ENCODE data around the gene MMP21.
A peak's percentile ranks its signal among the peaks of the same experiment; 100 is the strongest.

MMP21 gene, protein sequence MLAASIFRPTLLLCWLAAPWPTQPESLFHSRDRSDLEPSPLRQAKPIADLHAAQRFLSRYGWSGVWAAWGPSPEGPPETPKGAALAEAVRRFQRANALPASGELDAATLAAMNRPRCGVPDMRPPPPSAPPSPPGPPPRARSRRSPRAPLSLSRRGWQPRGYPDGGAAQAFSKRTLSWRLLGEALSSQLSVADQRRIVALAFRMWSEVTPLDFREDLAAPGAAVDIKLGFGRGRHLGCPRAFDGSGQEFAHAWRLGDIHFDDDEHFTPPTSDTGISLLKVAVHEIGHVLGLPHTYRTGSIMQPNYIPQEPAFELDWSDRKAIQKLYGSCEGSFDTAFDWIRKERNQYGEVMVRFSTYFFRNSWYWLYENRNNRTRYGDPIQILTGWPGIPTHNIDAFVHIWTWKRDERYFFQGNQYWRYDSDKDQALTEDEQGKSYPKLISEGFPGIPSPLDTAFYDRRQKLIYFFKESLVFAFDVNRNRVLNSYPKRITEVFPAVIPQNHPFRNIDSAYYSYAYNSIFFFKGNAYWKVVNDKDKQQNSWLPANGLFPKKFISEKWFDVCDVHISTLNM

DNA sequence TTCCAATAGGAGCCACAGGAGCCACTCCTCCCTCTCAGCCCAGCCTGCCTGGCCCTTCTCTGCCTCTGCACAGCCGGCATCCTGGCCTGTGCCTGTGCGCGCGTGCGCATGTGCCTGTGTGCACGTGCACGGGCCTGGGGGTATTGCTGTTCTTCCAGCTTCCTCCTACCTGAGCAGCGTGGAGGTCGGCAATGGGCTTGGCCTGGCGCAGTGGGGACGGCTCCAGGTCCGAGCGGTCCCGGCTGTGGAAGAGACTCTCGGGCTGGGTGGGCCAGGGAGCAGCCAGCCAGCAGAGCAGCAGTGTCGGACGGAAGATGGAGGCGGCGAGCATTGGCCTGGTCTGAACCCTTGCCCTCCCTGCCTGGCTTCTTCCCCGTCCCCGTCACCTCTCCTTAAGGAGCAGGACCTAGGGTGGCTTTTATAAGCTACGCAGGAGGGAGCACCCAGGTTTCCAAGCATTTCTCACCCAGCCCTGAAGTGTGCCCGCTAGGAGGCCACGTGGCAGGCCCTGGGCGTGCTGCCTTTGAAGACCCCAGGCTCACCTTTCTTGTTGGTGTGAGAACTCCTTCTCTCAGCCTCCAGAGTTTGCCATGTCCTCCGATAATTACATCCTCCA is at the start of gene MMP21:
MMP21 (minus strand) TSS at position 331 of the 616 bp plus-strand sequence; CDS start at position 331, 0 bp downstream.
- DNase-seq: no peak
- in situ Hi-C loops (cut with MboI; ENCODE audit: low pct_unique_long_range_greater_than_20kb, low sequenced_read_pairs): no loop called here

DNA sequence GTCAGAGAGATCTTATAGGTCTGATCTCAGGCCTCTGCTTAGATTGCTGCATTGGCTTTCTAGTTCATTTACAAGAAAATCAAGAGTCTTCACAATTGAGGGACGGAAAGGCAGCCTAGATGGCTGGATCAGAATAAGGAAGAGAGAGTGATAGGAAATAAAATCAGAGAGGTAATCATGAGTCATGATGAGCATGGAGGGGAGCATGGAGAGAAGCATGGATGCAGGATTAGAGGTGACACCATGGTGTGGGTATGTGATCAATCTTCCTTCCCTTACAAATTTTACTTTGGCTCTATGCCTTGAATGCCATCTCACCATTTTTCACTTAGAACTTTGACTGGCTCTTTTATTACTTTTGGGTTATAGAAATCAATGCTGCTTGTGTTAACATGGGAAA is 49.1 kb upstream of the MMP21 start:
- in situ Hi-C loops (cut with MboI; ENCODE audit: low pct_unique_long_range_greater_than_20kb, low sequenced_read_pairs): no loop called here
- DNase-seq: no peak

DNA sequence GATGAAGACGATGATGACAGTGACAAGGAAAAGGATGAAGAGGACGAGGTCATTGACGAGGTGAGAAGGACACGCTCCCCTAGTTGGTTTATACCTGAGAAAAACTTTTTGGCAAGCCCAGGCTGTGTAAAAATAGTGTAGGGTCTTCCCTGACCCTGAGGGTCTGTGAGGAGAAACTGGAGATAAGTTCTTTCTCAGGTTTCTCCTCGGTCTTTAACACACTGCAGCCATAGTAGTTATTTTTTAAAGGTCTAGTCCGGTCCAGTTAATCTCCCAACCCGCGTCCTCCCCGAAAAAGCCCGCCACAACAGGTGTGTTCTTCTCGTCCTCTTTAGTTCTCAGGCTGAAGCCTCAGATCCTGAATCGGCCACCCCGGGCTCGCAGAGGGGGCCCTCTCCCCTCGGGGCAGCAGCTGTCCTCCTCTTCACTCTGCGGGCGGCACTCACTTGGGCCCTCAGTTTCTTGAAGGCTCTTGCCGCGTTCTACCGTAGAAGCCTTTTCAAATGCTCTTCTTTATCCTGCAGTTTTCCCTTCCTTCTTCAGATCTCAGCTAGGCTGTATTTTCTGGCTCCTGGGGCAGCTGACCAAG is 48.1 kb upstream of the MMP21 start:
- no peak for DNase-seq
- in situ Hi-C loops (cut with MboI; ENCODE audit: low pct_unique_long_range_greater_than_20kb, low sequenced_read_pairs): no loop called here

DNA sequence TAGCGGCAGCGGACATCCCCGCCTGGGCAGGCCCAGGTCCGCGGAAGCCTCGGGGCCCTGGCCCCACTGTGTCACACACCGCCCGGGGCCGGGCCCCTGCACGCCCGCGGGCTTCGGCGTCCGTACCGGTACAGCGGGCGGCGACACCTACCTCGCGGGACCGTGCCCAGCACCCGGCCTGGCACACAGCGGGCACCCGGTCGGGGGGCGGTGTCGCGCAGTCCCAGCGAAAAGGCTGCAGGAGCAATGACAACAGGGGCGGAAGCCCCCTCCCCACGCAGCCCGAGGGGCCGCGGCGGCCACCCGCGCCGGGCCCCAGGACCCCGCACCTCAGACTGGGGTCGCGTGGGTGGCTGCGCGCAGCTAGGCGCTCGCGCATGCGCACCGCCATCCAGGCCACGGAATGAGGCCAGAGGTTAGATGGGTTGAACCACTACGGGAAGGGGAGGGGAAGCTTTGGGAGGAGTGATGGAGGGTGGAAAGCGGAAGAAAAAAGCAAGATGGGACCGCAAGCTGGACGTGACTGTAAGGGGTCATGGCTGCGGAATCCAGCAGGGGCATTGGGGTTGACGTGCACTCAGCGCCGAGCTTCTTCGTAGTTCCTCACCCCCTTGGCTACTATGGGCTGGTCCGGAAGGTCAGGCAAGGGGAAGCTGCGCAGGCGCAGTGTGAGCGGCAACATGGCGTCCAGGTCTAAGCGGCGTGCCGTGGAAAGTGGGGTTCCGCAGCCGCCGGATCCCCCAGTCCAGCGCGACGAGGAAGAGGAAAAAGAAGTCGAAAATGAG is 47.4 kb upstream of the MMP21 start, which contains the start of the genes BCCIP and UROS:
BCCIP (plus strand) TSS at position 669 of the 785 bp plus-strand sequence; CDS start at position 681, 12 bp downstream.
UROS (minus strand) TSS at position 381 of the 785 bp plus-strand sequence. CDS start 6,759 bp downstream, outside the sequence.
- in situ Hi-C loops (cut with MboI; ENCODE audit: low pct_unique_long_range_greater_than_20kb, low sequenced_read_pairs): no loop called here
- DNase-seq: peak; percentile 93

DNA sequence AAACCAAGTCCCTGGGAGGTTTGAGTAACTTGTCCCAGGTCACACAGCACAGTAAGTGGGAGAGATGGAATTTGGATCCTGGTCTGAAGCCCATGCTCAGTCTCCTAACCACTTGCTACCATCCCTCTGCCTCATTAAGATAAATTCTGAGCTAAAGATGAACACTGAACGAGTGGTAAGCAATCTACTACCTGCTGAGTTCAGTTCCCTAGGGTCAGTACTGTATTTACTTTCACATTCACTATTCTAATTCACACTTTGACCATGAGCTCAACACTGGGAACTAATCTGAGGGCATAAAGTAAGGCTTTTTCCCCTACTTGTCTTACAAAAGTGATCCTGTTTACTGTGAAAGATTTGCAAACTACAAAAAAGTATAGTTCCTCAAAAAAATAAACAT is 45.1 kb upstream of the MMP21 start:
- no peak for DNase-seq
- in situ Hi-C loops (cut with MboI; ENCODE audit: low pct_unique_long_range_greater_than_20kb, low sequenced_read_pairs): no loop called here

DNA sequence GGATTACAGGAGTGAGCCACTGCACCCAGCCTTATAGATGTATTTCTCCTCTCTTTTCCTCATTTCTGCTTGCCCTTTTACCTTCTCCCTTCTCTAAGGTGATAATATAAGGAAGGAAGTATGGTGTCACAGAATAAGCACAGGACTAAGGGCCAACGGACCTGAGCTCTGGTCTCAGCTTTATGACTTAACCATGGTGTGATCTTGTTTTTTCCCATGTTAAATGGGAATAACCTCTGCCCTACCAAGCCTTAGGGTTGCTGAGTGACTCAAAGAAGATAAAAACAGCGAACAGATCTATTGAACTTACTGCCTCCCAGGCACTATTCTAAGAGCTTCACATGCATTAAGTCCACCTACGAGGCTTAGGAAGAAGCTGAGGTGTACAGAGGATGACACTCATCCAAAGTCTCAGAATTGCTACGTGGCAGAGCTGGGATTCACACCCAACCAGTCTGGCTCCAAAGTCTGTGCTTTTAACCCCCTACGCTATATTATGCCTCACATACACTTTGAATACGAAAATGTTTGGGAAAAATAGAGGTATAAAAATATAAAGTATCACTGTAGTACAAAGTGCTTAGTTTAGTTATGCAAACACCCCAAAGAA is 41.8 kb upstream of the MMP21 start:
- DNase-seq: no peak
- in situ Hi-C loops (cut with MboI; ENCODE audit: low pct_unique_long_range_greater_than_20kb, low sequenced_read_pairs): no loop called here

DNA sequence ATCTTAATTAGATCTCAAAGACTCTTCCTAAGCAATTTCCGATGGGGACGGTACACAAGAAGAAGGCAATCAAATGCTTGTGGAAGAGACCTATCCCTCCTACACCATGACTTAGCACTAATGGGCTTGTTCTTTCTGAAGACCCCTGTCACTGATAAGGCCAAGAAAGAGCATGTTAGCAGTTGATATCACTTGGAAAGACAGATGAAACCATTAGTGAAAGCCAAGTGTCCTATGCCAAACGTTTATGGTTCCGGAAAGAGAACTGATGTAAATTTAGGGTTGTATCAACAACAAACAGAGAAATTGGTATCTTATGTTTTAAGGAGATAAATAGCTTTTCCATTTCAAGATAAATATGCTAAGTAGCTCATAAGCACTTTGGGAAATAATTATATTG is 40.9 kb upstream of the MMP21 start:
- in situ Hi-C loops (cut with MboI; ENCODE audit: low pct_unique_long_range_greater_than_20kb, low sequenced_read_pairs): no loop called here
- DNase-seq: no peak

DNA sequence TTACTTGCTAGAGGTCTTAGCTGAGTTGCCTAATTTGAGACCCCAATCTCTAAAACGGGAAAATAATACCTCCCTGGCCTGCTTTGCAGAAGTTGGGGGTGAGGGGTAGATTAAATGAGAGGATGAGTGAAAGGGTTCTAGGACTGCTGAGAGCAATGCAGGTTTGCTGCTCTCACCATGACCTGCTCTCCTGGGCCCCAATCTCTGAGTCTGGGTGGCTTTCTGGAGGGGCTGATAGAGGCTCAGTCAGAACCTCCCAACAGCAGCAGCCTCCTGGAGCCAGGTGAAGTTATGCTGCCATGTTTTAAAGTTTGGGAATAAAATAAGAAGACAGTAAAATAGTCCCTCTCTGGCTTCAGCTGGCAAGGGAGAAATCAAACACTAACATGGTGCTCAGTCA is 40.1 kb upstream of the MMP21 start:
- in situ Hi-C loops (cut with MboI; ENCODE audit: low pct_unique_long_range_greater_than_20kb, low sequenced_read_pairs): no loop called here

DNA sequence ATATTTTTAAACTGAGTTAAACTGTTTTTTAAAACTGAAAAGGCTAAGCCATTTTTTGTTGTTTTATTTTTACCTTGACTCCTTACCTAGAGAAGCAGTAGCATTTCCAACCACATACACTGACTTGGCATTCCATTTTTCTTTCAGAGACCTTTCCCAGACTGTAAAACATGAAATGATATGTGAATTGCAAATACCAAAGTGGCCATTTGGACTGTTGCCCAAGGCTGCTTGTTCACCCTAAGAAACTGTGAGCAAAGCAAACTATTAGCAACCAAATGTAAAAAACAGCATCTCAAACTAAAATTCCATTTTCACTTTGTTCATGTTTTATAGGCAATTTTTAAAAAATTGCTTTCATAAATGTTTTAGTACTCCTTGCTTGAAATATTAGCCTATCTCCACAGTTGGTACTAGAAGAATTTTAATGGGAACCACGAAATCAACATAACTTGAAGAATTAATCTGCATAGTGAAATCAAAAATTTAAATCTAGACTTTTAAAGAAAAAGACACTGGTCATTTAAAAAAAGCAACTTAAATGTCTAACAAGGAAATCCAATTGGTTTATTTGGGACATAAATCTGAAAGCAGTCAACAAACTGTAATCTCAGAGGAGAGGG is 36.6 kb upstream of the MMP21 start:
- in situ Hi-C loops (cut with MboI; ENCODE audit: low pct_unique_long_range_greater_than_20kb, low sequenced_read_pairs): no loop called here
- no peak for DNase-seq

More for the DNA sequence above, 40.1 kb upstream of the MMP21 start:
- DNase-seq: no peak

DNA sequence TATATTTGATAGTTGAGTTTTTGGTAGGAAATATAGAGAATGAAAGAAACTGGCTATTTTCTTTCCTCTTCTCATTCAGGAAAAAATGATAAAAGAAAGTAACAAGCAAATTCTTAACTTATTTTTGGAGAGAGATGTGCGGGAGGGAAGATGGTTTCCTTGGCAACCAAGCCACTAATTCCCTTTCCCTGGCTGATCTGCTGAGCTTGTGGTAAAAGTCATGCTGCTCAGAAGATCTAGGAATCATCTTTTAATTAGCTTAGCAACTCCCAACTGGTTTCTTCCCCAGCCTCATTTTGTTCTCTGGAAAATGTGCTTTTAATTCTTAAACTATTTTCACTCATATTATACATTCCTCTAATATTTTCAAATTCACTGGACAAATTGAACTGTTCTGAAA is 35.6 kb upstream of the MMP21 start:
- in situ Hi-C loops (cut with MboI; ENCODE audit: low pct_unique_long_range_greater_than_20kb, low sequenced_read_pairs): no loop called here
- no peak for DNase-seq

DNA sequence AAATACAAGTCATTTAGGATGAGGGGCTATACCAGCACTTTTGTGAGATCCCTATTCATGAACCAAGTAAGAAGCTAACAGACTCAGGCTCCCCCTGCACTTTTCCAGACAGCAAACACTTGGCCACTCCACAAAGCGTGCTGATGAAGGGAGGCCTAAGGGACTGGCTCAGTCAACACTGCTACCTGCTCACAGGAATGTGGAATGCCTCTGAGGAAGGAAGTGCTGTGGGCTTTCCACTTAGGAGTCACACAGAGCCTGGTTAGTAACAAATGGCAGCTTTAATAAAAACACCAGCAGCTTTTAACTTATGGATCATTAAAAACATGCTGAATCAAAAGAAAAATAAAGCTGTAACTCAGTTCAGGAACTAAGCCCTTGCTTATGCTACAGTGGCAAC is 32.4 kb upstream of the MMP21 start:
- no peak for DNase-seq
- in situ Hi-C loops (cut with MboI; ENCODE audit: low pct_unique_long_range_greater_than_20kb, low sequenced_read_pairs): no loop called here

DNA sequence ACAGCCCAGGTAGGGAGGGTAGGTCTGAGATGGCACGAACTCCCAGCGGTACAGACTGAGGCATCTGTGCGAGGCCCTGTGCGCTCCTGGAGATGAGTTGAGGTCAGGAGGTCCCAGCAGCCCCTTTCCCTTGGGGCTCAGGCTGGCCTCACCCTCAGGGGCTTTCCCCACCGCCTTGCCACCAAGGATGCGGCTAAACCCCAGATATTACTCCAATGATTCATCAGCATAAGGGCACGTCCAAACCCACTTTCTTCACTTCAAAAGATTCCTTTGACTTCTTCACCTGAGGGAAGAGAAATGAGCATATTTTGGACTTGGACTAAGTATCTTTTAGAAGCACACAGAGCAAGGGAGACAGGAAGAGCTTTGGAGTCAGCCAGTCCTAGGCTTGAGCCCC is 27.1 kb upstream of the MMP21 start:
- DNase-seq: no peak
- in situ Hi-C loops (cut with MboI; ENCODE audit: low pct_unique_long_range_greater_than_20kb, low sequenced_read_pairs): no loop called here

DNA sequence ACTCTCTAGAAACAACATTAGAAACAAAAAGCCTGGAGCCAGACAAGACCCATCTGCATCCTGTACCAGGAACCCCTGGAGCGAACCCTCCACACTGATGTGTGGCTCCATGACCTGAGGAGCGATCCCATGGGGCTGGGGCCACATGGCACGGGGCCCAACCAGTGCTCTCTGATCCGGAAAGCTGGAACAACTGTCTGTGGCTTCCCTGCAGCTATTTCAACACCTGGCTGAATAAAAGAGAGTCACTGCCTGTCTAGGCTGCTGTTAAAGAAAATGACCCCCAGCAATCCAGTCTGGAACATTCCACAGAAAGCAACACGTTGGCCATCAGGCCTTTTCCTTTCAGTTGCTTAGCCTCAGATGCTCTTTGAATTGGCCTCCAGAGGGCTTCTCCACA is 26.5 kb upstream of the MMP21 start:
- in situ Hi-C loops (cut with MboI; ENCODE audit: low pct_unique_long_range_greater_than_20kb, low sequenced_read_pairs): no loop called here
- no peak for DNase-seq

DNA sequence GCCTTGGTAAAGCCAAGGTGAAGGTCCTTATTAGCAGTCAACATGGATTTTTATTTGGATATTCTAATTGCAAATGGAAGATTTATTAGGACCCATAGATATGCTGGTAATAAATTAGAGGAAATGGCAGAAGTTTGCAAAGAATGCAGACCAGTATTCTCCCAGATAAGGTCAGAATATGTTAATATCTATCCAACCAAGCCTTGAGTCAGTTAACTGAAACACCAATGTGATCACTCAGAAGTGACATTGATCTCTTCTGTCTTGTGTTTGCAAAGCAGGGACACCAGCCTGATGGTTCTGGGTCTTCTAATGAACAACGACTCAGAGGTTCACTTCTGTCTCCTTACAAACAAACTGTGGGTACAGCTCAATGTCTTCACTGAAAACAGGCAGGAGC is 26.0 kb upstream of the MMP21 start:
- no peak for DNase-seq
- in situ Hi-C loops (cut with MboI; ENCODE audit: low pct_unique_long_range_greater_than_20kb, low sequenced_read_pairs): no loop called here

DNA sequence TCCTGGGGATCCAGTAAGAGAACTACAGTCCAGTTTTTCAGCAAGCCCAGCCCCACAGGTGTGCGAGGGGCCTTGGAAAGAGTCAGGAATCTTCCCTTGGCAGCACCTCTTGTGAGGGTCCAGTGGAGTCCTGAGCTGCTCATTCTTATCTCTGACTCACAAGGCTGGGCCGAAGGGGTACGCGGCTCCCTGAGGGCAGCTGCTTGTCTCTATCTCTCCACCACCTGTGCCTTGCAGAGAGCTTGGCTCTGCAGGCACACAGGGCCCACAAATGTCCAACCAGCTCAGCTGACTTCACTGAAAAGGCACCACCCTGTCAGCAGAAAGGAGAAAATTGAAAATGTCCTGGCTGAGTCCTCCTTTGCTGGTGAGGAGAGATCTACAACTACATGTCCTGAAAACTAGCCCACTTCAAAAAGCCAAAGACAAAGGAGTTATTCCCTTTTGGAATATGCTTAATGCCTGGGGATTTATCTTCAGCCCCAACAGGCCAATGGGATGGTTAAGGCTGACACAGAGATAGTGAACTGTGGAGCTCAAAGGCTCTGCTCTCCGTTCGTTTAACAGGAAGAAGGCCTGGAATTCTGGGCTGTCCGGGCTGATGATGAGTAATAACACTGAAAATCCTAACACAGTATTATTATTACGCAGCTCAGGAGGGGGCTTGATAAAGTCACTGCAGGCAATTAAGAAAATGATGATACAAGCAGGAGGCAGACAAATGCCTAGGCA is 24.0 kb upstream of the MMP21 start:
- DNase-seq: no peak
- in situ Hi-C loops (cut with MboI; ENCODE audit: low pct_unique_long_range_greater_than_20kb, low sequenced_read_pairs): no loop called here

DNA sequence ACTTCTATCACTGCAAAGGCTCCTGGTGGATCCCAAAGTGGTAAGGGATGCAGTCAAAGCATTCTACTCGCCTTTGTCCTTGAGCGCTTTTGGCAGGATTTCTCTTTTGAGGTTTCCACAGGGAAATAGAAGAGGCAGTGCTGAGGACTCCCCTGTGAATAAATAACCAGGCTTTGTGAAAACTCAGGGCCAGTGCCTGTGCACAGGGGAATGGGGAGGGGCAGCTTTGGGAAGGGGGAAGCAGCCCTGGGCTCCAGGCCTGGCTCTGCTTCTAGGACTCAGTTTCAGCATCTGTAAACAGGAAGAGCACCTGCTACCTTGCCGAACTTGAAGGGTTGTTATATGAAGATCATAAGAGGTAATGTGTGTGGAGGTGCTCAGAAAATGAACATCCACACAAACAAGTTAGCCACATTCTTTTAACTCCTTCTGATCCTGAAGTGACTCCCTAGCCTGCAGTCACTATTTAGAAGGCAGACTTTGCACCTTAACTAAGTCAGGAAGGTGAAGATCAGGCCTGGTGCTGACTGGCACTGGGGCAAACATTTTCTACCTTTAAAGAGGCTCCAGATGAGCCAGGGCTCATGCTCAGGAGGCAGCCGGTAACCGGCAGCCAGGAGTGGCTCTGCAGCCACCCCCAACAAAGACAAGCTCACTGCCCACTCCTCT is 22.5 kb upstream of the MMP21 start:
- DNase-seq: no peak
- in situ Hi-C loops (cut with MboI; ENCODE audit: low pct_unique_long_range_greater_than_20kb, low sequenced_read_pairs): no loop called here

DNA sequence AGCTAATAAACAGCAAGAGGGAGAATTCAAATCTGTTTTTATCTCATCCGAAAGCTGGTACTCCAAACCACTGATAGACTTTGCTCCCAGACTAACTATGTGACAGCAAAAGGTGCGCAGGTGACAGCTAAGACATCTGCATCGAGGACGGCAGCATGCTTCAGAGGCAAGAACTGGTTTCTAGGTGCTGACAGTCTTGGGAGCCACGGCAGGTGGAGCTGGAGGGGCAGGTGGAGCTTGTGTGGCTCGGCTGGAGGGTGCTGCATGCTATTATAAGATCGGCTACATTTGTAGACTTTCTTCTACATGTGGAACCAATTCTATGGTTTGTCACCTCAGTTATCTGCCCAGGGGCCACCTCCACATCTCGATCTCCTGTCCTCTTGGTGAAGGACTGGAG is 21.8 kb upstream of the MMP21 start:
- in situ Hi-C loops (cut with MboI; ENCODE audit: low pct_unique_long_range_greater_than_20kb, low sequenced_read_pairs): no loop called here

More for the DNA sequence above, 21.8 kb upstream of the MMP21 start:
- no peak for DNase-seq

Measured in KBM-7 (cell line).